GM19351 (cell line): ENCODE measurements around the gene ALOX5.

ENCODE experiments used
- ATAC-seq: cut with Tn5 transposase; IDR thresholded peaks from one replicate; pipeline ENCODE4 v1.9.1; 2021; ENCODE audit warnings: mild to moderate bottlenecking, moderate library complexity; ENCODE audit not compliant: unreplicated experiment

Gene ALOX5

GRCh38 chr10:45441239-45442190, 67.5 kb downstream of the ALOX5 start:
- ATAC-seq = no peak

DNA sequence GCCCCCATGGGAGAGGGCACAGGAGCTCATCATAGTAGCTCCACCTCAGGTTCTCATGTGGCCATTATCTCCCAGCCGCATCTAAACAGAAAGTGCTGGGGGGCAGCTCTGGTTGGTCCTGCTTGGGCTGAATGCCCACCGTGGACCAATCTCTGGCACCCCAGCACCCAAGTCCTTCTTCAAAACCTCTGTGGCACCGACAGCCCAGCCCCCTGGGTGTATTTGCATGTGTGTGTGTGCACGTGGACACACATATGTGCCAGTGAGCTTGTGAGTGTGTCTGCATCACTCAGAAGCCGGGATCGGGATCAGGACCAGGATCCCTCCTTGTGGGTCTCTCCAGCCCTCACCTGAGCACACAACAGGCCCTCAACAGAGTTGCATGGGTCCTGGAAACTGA, 68.2 kb downstream of the ALOX5 start:
- no peak for ATAC-seq

- ATAC-seq = no peak
Observed at GRCh38 chr10:45442662-45443061, 68.6 kb downstream of the ALOX5 start.

DNA sequence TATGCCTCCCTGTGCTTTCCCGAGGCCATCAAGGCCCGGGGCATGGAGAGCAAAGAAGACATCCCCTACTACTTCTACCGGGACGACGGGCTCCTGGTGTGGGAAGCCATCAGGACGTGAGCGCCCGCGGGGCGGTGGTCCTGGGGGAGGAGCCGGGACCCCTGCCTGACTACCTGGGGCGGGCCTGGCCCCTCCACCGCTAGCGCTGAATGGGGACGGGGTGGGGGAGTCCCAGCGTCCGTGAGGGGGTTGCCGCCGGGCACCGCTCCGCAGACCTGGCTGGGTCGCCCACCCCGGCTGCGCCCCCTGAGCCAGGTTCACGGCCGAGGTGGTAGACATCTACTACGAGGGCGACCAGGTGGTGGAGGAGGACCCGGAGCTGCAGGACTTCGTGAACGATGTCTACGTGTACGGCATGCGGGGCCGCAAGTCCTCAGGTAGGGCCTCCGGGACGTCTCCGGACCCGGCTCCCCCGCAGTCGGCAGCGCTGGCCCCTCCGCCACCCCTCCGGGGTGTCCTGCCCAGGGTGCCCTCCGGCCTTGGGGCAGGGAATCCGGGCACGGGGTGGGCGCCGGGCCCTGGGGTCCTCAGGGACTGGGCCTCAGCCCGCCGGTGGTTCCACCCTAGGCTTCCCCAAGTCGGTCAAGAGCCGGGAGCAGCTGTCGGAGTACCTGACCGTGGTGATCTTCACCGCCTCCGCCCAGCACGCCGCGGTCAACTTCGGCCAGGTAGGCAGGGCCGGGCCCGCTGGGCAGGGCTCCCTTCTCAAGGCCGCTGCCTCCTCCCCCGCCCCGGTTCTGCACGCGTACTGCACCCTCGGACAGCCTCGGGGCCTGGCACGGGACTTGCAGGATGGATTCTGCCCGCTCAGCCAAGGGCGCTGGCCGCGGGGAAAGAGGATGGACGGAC, 69.3 kb downstream of the ALOX5 start:
- ATAC-seq = no peak

GRCh38 chr10:45444022-45444421, 70.0 kb downstream of the ALOX5 start:
- ATAC-seq = no peak

DNA sequence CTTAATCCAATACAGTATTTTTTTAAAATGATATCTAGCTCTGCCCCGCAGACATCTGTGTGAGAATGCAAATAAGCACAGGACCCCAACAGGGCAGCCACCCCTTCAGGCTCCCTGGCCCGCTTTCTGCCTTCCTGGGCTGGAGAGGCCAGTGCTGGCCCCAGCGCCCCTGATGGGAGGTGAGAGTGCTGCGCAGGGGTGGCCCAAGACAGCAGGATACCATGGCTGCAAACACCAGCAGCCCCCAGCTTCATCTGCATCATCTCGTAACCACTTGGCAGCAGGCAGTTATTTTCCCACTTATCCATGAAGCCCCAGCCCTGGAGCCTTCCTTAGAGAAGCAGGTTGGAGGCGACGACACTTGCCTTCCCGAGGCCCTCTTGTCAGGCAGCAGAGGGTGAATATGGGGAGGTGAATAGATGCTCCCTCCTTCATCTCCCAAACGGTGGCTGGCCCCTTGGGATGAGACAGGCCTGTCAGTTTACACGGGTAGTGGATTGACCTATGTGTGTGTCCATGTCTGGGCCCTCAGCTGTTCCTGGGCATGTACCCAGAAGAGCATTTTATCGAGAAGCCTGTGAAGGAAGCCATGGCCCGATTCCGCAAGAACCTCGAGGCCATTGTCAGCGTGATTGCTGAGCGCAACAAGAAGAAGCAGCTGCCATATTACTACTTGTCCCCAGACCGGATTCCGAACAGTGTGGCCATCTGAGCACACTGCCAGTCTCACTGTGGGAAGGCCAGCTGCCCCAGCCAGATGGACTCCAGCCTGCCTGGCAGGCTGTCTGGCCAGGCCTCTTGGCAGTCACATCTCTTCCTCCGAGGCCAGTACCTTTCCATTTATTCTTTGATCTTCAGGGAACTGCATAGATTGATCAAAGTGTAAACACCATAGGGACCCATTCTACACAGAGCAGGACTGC, 71.2 kb downstream of the ALOX5 start:
- ATAC-seq = no peak

GRCh38 chr10:45446858-45447257, 72.8 kb downstream of the ALOX5 start:
- ATAC-seq = no peak

- no peak for ATAC-seq
Observed at GRCh38 chr10:45447416-45447815, 73.4 kb downstream of the ALOX5 start.

GRCh38 chr10:45450866-45451265, 76.8 kb downstream of the ALOX5 start:
- no peak for ATAC-seq

GRCh38 chr10:45451407-45451806, 77.4 kb downstream of the ALOX5 start:
- no peak for ATAC-seq

- no peak for ATAC-seq
Observed at GRCh38 chr10:45452268-45452667, 78.3 kb downstream of the ALOX5 start.

DNA sequence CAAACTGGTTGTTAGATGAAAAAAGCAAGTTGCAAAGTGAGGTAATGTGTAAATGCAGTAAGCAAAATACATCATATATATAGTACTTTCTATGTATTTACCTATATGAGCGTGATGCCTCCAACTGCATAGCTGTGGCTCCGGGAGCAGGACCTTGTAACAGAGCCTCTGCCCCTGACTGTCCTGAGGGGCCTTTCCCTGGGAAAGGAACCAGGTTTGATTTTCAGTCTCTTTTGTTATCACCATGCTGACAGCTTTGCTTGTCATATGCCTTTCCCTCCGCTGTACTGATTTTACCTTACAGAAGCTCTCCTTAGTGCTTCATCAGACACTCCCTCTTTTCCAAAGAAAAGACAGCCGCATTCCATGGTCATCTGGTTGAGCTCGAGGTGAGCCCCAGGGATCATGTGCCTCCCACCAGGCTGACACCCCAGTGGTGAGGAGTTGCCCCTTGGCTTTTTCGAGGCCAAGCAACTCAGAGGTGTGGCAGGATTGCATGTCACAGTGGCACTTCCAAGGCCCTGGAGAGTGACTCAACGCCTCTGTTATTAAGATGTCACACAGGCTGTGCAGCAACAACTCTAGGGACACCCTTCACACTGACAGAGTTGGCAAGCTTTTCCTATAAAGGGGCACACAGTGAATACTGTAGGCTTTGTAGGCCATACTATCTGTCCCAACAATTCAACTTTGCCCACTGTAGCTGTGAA, 78.9 kb downstream of the ALOX5 start:
- no peak for ATAC-seq

DNA sequence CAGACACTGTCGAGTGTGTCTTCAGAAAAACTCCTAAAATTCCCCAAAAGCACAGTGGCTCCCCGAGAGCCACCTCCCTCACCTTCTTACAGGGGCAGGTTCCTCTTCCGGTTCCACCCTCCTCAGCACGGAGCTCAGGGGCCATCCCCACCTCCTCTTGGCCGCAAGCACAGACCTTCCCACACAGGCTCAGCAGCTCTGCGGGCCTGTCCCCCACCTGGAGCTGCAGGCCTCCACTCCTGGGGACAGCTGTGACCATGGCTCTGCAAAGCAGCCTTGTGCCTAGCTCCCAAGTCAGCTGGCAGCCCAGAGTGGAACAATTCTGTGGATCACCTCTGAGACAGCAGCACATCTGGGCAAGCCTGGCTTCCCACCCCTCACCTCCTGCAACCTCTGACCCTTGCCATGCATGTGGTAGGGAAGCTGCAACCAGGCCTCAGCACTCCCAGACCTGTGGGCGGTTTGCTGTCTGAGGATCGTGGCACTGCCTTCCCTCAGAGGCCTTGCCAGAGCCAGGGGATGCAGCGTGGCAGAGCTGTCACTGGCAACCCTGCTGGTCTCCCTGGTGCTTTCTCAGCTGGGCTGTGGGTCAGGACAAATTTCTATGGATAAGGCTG, 79.7 kb downstream of the ALOX5 start:
- no peak for ATAC-seq

DNA sequence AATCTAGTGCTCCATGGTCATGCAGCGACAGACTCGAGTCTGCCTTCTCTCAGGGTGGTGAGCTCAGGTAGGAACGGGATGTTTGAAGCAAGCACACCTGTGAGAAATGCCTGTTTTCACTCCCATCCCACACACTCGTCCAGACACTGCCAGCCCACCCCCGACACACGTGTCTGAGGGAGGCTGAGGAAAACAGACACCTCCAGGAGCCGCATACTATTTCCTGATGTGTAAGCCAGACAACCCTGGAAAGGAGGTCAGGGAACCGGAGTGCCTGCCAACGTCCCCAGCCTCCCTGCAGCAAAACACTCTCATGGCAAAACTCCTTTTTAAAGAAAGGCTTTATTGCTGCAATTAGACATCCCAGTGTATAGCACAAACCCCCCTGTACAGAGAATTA, 80.2 kb downstream of the ALOX5 start:
- ATAC-seq = no peak

DNA sequence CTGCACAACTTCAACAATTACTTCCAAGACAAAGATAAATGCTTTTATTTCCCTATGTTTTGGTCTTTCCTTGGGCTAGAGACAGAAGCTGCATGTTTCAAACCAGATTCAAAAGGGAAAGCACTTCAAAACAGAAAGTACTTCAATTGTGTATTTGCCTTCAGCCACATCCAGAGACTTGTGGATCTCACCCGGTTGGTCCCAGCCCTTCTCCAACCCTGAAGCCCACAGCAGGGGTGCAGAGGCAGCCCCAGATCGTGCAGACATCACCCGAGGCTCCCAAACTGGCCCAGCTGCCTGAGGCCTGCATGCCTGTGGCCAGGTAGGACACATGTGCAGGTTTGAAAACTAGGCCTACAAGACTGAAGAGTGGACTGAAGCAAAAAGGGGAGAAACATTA, 80.8 kb downstream of the ALOX5 start:
- no peak for ATAC-seq

DNA sequence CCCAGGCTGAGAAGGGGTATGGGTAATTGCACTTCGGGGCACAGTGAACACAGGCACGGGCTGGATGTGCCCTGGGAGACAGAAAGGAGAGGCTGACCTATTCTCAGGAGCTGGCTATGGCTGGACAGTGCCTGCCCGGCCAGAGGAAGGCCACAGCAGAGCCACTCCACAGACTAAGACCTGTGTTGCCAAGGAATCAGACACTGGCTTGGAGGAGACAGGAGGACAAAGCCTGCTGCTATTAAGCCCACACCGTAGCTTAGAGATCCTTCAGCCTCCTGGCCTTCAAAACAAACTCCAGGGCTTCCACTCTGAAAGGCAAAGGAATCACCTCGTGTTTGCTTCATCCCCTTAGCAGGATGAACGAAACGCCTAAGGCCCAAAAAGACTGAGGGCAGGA, 82.2 kb downstream of the ALOX5 start:
- no peak for ATAC-seq

- no peak for ATAC-seq
Observed at GRCh38 chr10:45456822-45457221, 82.8 kb downstream of the ALOX5 start.

DNA sequence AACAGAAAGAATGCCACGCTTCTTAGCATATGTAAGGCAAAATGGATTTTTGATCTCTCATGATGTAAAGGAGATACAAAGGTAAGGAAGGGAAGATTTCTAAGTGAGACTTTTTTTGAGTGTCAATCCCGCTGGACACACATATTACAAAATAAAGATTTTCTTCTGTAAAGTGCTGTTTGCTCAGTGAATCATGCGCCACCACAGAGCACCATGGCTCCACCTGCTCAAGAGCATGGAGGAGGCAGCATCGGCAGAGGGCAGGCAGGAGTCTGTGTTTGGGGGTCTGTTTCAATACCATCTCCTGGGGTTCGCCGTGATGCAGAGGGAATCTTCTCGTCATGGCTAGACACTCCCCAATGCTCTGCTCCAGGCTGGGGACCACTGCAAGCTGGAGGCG, 83.5 kb downstream of the ALOX5 start:
- no peak for ATAC-seq

DNA sequence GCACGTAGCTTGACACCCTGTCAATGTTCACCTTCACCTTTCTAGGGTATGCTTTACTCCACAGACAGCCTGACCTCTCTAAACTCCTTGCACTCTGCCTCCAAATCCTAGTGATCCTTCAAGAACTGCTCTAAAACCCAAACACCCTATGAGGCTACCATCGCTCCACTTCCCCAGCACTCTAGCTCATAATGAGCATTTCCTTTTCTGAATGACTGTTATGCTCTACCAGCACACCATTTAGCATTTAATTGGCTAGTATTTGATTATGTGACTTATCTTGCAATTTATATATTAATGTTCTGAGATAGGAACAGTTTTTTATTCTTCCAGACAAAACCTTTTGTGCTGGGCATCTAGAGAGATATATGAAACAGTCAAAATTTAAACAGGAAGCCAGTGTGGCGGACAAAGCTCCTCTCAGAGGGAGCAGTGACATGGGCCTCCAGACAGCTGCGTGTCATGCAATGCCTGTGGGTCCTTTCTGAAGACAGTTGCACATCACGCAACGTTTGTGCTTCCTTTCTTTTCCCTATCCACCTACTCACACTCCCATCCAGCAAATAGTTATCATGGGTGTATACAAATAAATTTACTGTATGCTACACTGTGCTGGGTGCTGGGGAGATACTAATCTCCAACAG, 86.3 kb downstream of the ALOX5 start:
- ATAC-seq = peak; percentile 51
